ENCODE measurements around the gene CHST12.

- TF ChIP-seq CTCF (conservative IDR thresholded peaks at IDR 0.05; ENCODE audit: low read depth, low read length) (no peak), EZH2phosphoT487 (IDR thresholded peaks at IDR 0.05; ENCODE audit: borderline replicate concordance, low read length) (no peak)
Measured at GRCh38 chr7:2359610-2360009, 43.8 kb upstream of the CHST12 start.
